ENCODE measurements around the gene HIC1. TPM values are rescaled to one million over a fixed set of nuclear protein-coding genes. Genes with fewer than 3 reads are reported as not detected.
A peak's percentile ranks its signal among the peaks of the same experiment; 100 is the strongest.

HIC1 gene
- total and polyA plus RNA-seq, 7 donors: 1.6 to 44.9 (median 10.4) TPM

- H3K4me3 ChIP-seq: no peak overlapping the region
- peaks cover 0 to 60% (median 49%) of the 10 kb centered on the region in 4 donors for H3K4me1 ChIP-seq
- intact Hi-C loops (cut with DNase I): no loop called here
- TF ChIP-seq EP300 (IDR thresholded peaks at IDR 0.05) (no peak), POLR2AphosphoS5 (IDR thresholded peaks at IDR 0.05) (no peak), CTCF (IDR thresholded peaks at IDR 0.05) (no peak), POLR2A (IDR thresholded peaks at IDR 0.05) (no peak)
- 82 to 85% methylated on average over 5 of the region's 5 CpGs for WGBS, 2 donors
- H3K36me3 ChIP-seq: no peaks in the 10 kb centered on the region
- H3K27ac ChIP-seq: no peak overlapping the region
- peaks cover 20 to 64% (median 34%) of the 10 kb centered on the region in 3 donors for H3K27me3 ChIP-seq
- H3K9me3 ChIP-seq: no peaks in the 10 kb centered on the region
- no peak for DNase-seq
Observed at GRCh38 chr17:2028234-2028614, 26.7 kb upstream of the HIC1 start.

- Histone ChIP-seq H3K27me3 (peaks cover 18 to 58% (median 32%) of the 10 kb centered on the region in 3 donors), H3K27ac (no peak overlapping the region), H3K4me1 (peaks cover 0 to 55% (median 45%) of the 10 kb centered on the region in 4 donors), H3K9me3 (no peaks in the 10 kb centered on the region), H3K4me3 (no peak overlapping the region), H3K36me3 (peaks cover 0 to 4% (median 2%) of the 10 kb centered on the region in 4 donors)
- intact Hi-C loops (cut with DNase I): no loop called here
- DNase-seq: no peak
- 43 to 63% methylated on average over 6 of the region's 6 CpGs for WGBS, 2 donors
- TF ChIP-seq POLR2AphosphoS5 (IDR thresholded peaks at IDR 0.05) (no peak), CTCF (IDR thresholded peaks at IDR 0.05) (no peak), POLR2A (IDR thresholded peaks at IDR 0.05) (no peak), EP300 (IDR thresholded peaks at IDR 0.05) (no peak)
Observed at GRCh38 chr17:2028737-2029136, 26.2 kb upstream of the HIC1 start.

GRCh38 chr17:2029911-2030778 lies 24.8 kb upstream of the HIC1 start, which contains the start of gene DPH1:
TSS of gene DPH1 (plus strand) at chr17:2030153. CDS start at chr17:2030170, 17 bp downstream.
- H3K36me3 ChIP-seq: peaks cover 0 to 11% (median 6%) of the 10 kb centered on the region in 4 donors
- intact Hi-C loops (cut with DNase I): no loop called here
- H3K27me3 ChIP-seq: peaks cover 4 to 44% (median 18%) of the 10 kb centered on the region in 3 donors
- 2% methylated on average over 59 of the region's 59 CpGs for WGBS, 2 donors
- peak within 1 kb of the TSS; percentile 63 to 85 (median 78) for H3K27ac ChIP-seq
- peak; percentile 92 for DNase-seq
- H3K4me3 ChIP-seq: peak within 1 kb of the TSS; percentile 65 to 93 (median 82)
- peaks cover 0 to 41% (median 33%) of the 10 kb centered on the region in 4 donors for H3K4me1 ChIP-seq
- no peak for TF ChIP-seq CTCF (IDR thresholded peaks at IDR 0.05)
- TF ChIP-seq POLR2A (IDR thresholded peaks at IDR 0.05): peak in 1 of 2 donors; percentile 33
- TF ChIP-seq POLR2AphosphoS5 (IDR thresholded peaks at IDR 0.05): peak; percentile 47 to 84 (median 76)
- TF ChIP-seq EP300 (IDR thresholded peaks at IDR 0.05): no peak
- H3K9me3 ChIP-seq: no peaks in the 10 kb centered on the region

- Histone ChIP-seq H3K4me1 (peaks cover 0 to 35% (median 28%) of the 10 kb centered on the region in 4 donors), H3K27me3 (peaks cover 4 to 38% (median 13%) of the 10 kb centered on the region in 3 donors), H3K9me3 (no peaks in the 10 kb centered on the region), H3K36me3 (peaks cover 0 to 17% (median 7%) of the 10 kb centered on the region in 4 donors), H3K4me3 (peak overlapping the region; percentile 65 to 93 (median 82)), H3K27ac (peak overlapping the region; percentile 63 to 85 (median 78))
- TF ChIP-seq CTCF (IDR thresholded peaks at IDR 0.05): peak in 2 of 4 experiments; percentile 23 to 37
- no peak for TF ChIP-seq EP300 (IDR thresholded peaks at IDR 0.05)
- no peak for TF ChIP-seq POLR2A (IDR thresholded peaks at IDR 0.05)
- intact Hi-C loops (cut with DNase I): no loop called here
- no peak for DNase-seq
- WGBS, 2 donors: 19 to 25% methylated on average over 10 of the region's 10 CpGs
Observed at GRCh38 chr17:2030779-2031163, 24.1 kb upstream of the HIC1 start.

Measured in sigmoid colon (tissue), 7 donors.